NCI-H2171 (cell line): ENCODE measurements around the gene MN1.
"Not testable (repeated sequence)": the region's sequence is repeated elsewhere in the genome, so short reads cannot be mapped to it uniquely, and the experiment has no call there.

Experiments used
- DNase-seq: peaks from one replicate; lab custom pipeline; 2025; lab: John Stamatoyannopoulos, UW

Gene MN1

GRCh38 chr22:27761665-27762064 lies 39.9 kb downstream of the MN1 start:
- no peak for DNase-seq

- no peak for DNase-seq
Measured at GRCh38 chr22:27761000-27761399, 40.6 kb downstream of the MN1 start.

DNA sequence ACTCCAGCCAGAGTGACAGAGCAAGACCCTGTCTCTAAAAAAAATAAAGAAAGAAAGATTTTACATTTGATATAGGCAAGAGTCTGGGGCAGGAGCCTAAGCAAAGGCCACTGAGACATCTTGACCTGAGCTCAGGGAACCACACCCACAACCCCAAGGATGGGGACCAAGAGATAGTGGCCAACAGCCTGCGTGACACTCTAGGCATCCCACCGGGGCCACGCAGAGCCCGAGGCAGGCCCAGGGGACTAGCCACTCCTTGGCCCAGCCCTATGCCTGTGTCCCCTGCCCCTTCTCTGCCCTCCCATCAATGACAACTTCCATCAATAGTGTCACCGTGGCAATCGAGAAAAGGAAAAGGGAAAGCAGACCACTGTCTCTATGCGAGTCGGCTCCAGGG lies 41.1 kb downstream of the MN1 start:
- DNase-seq = no peak

DNA sequence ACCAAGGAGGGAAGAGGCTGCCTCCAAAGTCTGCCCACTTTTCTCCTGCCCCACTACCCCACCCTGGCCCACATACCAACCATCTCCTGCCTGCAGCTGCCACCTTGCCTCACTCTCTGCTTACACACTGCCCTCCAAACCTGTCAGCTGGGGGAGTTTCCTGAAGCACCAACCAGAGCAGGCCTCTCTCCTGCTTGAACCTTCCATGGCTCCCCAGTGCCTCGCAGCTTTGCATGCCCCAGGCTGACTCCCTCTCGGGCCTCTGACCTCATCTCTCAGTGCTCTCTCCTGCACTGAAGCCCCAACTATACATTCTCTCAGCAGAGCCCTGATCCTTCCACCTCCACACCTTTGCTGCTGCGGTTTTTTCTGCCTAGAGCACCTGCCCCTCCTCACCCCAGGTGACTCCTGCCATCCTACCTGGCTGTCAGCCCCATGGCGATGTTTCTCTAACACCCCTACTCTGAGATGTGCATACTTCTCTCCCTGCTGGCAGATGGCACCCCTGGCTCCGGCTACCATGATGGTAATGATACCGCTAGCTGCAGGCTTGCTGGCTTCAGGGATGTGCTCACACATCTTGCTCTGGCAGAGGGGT lies 43.5 kb downstream of the MN1 start:
- DNase-seq = peak; percentile 48

DNA sequence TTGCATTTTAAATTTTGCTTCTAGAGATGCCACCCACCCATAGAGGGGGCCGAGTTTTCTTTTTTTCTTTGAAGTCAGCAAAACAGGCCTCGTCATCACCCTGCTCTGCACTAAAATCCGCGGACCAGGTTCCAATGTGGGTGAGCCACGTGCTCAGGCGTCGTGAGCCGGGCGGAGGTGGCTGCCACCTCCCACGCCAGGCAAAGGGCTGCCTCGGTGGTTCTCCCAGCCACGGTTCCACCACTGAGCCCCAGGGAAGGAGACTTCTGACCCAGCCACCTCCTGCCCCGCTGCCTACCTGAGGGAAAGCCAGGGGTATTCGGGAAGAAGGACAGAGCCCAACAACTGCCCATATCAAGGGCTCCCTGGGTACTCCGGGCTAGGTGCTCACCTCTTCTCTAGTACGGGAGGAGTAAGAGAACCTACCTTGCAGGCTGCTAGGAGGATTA lies 45.3 kb downstream of the MN1 start:
- DNase-seq = no peak

GRCh38 chr22:27755521-27756211 lies 45.9 kb downstream of the MN1 start:
- no peak for DNase-seq

DNA sequence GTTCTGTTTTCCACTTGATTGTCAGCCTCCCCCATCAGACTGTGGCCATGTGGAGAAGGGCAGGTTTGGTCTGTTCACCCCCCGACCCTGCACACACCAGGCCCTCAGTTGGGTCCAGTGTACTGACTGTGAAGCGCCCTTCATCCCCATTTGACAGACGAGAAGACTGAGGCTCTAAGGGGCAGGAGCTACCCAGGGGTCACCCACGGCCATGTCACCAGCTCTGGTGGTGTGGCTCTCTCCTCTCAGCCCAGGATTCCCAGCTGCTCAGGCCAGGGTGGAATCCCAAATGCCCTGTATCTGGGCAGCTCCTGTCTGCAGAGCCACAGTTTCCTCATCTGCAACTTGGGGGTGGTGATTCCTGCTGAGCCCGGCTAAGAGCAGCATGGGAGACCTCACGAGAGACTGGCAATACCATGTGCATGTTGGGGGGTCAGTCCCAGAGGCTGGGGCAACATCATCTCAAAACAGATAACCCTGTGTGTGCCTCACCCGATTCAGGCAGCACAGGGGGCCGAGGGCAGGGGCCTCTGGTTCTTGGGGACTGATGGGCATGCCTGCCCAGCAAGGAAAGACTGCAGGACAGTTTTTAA lies 46.6 kb downstream of the MN1 start:
- no peak for DNase-seq

DNA sequence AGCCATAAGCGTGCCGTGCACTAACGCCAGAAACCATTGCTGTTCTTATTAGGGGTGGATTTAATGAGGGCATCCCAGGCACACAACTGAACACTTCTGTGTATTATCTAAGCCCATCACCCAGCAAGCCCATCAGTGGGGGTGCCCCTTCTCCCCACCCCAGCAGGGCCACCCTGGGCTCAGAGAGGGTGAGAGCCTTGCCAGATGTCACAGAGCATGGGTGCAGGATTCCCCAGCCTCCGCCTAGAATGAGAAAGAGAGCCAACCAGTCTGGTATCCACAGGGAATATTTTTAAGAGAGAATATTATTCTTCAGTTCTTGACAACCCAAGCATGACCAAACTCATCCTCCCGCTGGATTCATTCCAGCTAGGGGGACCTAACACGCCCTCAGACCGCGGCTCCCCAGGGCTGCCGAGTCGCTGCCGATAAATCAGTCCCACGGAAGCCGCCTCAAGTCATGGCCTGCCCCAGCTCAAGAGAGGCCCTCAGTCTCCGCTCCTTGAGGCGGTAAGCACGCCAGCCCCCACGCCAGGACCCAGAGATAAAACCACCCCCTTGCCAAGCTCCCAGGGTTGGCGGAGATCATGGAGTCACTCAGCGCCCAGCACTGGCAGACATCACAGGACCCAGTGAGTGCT lies 47.2 kb downstream of the MN1 start:
- DNase-seq = peak; percentile 61

DNA sequence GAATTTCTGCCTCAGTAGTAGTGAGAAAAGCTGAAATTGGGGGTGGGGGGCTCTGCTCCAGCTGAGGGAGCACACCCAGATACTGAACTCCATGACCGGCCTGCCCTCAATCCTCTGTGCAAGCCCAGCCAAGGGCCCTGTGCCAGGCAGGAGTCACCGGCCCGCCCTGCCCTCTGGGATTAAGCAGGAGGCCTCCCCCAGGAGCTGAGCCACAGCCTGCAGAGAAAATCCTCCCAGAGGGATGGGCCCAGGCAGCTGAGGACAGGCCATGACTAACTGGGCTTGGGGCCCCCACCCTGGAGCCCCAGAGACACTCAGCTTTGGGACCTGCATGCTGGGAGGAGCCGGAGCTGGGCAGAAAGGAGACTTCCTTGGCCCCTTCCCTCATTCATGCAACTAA lies 48.8 kb downstream of the MN1 start:
- DNase-seq = no peak

DNA sequence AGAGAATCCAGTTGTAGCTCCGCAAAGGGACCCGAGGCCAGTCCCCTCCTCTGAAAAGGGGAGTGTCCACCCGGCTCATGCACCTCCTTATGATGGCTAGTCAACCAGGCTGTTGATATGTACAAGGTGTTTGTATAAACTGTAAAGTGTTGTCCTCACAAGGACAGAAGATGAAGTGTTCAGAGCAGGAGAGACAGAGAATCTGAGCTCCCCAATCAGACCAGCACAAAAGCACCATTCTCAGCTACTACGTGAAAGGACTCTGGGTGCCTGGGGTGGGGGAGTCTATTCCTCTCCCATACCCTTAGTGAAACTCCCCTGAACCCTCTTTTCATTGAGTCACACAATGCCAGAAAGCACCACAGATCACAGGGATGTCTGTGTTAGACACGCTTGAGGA lies 49.4 kb downstream of the MN1 start:
- DNase-seq = no peak

DNA sequence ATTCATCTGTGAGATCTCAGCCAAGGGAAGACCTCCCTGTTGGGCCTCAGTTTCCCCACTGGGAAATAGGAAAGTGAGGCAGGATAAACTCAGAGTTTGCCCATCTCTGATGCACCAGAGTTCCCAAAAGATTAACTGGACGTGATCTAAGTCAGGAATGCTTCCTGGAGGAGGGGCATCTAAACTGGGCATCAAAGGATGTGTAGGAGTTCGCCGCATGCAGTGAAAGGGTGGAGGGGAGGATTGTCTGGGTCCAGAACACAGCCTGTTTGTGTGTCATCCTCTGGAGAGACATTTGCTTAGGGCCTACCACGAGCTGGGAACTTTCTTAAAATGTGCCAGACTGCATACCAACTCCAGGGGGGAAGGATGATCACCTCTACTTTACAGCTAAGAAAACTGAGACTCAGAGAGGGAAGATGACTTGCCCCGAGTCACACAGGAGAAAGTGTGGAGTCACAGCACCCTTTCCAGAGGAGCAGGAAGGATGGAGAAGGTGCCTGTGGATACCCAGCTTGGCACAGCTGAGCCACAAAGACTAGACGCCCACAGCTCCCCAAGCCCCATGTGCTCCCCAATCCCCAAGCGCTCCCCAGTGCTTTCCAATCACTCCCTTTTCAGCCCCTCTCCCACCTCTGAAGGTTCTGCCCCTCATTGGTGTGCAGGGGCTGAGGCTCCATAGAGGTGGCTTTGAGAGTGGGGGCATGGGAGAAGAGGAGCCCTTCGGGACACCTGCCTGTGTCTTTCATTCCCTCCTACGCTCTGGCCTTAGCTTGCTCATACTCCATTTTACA lies 50.1 kb downstream of the MN1 start:
- DNase-seq = no peak

DNA sequence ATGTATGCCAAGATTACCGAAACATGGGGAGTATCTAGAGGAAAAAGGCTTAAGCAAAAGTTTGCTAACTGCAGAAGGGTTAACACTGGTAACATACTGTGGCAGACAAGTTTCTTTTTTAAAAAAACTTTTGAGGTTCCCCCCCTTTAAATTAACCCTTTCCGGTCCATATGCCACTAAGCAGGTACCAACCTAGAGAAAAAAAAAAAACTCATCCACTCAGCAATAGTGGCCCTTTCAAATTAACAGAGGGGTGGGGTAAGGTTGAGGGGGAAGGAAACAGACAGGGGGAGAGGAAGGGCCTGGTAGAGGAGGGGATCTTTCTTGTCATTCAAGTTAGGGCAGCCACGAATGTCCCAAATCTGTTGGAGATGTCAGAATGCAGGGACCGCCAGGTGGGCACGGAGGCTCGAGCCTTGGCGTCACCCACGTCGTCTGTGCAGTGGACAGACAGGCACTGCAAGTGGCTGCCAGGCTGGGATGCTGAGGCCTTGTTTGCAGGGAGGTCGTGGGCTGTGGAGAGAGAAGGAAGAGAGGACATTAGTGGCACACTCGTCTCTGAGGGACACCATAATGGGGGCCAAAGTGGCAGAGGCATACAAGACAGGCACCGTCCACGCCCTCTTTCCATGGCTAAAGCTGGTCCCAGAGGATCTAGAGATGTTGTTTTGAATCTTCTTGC lies 50.8 kb downstream of the MN1 start:
- DNase-seq = no peak

- DNase-seq = no peak
Measured at GRCh38 chr22:27749597-27750225, 51.8 kb downstream of the MN1 start.

GRCh38 chr22:27748751-27749191 lies 52.8 kb downstream of the MN1 start:
- no peak for DNase-seq

GRCh38 chr22:27748349-27748748 lies 53.2 kb downstream of the MN1 start:
- no peak for DNase-seq

DNA sequence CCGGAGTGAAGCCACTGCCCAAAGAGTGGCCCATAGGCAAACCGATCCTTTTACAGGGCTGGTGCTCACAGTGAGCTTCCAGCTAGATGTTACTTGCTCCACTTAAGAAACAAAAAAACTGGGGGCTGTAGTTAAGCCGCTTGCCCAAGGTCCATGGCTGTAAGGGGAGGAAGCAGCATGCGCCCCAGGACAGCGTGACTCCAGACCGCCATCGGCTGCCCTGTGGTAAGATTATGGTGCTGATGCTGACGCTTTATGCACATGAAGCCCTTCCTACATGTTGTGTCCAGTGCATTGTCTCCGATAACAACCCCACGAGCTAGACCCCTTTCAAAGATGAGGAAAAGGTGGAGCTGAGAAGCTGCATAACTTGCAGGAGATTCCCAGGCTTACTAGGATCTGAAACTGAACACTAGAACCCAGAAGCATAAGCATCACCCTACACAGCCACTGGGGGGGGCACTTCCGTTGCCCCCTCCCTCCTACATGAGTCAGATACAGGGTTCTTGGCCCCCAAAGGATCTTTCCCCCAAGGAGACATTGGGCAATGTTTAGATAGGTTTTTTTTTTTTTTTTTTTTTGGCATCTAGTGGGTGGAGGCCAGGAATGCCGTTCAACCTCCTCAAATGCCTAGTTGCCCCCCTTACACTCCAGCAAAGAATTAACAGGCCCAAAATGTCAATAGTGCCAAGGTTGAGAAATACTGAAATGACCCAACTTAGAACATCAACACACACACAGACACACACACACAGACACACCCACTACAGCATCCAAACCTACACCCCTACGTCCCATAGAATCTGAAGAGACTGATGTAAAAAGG lies 53.9 kb downstream of the MN1 start:
- DNase-seq = no peak

- DNase-seq = no peak
Measured at GRCh38 chr22:27746918-27747317, 54.6 kb downstream of the MN1 start.

DNA sequence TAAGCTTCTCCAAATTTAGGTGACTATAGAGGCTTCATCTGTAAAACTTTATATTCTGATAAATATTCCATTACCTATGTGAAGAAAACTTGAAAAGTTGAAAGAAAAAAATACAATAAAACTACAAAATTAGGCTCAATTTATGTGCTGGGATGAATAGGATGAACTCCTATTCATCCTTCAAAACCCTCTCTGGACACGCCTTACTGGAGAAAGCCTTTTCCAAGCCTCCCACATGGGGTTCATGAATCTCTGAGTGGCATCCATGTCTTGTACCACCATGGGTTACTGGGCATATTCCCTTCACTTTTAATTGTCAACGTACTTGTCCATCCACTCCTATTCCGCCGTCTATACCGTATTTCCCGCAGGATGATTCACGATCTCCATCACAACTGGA lies 55.7 kb downstream of the MN1 start:
- DNase-seq = no peak

- no peak for DNase-seq
Measured at GRCh38 chr22:27745154-27745553, 56.4 kb downstream of the MN1 start.

GRCh38 chr22:27744078-27744477 lies 57.5 kb downstream of the MN1 start:
- DNase-seq = not testable (repeated sequence)
